ENCODE results near the gene TECPR2.
"Not testable (repeated sequence)": the region's sequence is repeated elsewhere in the genome, so short reads cannot be mapped to it uniquely, and the experiment has no call there.

TECPR2 gene

DNA sequence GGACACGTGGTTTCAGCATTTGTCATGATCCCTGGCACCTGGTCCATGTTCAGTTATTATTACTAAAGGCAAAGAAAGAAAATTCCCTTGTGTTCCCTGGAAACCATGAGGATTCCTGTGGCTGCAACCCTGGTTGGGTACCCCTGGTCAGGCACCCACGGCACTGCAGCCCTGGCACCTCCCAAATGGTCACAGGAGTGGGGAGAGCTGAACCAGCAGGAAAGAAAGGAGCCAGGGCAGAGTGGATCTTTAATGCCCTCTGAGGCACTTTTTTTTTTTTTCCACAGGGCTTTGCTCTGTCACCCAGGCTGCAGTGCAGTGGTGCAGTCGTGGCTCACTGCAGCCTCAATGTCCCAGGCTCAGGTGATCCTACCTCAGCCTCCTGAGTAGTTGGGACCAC, 17.5 kb upstream of the TECPR2 start:
- TF ChIP-seq, protein P1, sequence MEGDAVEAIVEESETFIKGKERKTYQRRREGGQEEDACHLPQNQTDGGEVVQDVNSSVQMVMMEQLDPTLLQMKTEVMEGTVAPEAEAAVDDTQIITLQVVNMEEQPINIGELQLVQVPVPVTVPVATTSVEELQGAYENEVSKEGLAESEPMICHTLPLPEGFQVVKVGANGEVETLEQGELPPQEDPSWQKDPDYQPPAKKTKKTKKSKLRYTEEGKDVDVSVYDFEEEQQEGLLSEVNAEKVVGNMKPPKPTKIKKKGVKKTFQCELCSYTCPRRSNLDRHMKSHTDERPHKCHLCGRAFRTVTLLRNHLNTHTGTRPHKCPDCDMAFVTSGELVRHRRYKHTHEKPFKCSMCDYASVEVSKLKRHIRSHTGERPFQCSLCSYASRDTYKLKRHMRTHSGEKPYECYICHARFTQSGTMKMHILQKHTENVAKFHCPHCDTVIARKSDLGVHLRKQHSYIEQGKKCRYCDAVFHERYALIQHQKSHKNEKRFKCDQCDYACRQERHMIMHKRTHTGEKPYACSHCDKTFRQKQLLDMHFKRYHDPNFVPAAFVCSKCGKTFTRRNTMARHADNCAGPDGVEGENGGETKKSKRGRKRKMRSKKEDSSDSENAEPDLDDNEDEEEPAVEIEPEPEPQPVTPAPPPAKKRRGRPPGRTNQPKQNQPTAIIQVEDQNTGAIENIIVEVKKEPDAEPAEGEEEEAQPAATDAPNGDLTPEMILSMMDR (IDR thresholded peaks at IDR 0.05; ENCODE audit: borderline replicate concordance, insufficient read depth, low read depth, low read length): no peak
- H3K4me3 ChIP-seq (ENCODE audit: low read depth, low read length): no peak overlapping the region

DNA sequence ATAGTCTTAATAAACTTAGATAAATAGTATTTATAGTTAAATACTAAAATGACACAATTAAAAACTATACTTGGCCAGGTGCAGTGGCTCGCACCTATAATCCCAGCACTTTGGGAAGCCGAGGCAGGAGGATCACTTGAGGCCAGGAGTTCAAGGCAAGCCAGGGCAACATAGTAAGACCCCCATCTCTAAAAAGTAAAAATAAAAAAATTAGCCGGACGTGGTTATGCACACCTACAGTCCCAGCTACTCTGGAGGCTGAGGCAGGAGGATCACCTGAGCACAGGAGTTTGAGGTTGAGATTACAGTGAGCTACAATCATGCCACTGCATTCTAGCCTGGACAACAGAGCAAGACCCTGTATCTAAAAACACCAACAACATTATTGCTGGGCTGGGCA, 16.1 kb upstream of the TECPR2 start:
- no peak overlapping the region for H3K4me3 ChIP-seq (ENCODE audit: low read depth, low read length)
- TF ChIP-seq, protein P1 (IDR thresholded peaks at IDR 0.05; ENCODE audit: borderline replicate concordance, insufficient read depth, low read depth, low read length): no peak

DNA sequence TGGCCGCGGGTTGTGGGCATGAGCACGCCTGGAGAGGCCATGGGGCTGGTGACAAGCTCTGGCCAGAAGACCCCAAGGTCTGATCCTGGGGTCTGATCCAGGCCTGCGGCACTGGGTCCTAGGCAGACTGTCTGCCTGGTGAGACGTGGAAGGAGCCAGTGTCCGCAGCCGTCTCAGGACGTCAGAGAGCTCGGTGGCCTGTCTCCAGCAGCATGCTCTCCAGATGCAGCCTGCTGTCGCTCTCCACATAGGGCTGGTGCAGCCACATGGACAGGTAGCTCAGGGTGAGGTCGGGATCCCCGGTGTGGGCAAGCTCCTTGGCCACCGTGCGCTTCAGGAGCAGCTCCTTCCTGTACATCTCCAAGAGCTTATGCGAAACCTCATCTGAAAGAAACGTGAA, 14.4 kb upstream of the TECPR2 start:
- no peak overlapping the region for H3K4me3 ChIP-seq (ENCODE audit: low read depth, low read length)
- TF ChIP-seq, protein P1 (IDR thresholded peaks at IDR 0.05; ENCODE audit: borderline replicate concordance, insufficient read depth, low read depth, low read length): no peak

DNA sequence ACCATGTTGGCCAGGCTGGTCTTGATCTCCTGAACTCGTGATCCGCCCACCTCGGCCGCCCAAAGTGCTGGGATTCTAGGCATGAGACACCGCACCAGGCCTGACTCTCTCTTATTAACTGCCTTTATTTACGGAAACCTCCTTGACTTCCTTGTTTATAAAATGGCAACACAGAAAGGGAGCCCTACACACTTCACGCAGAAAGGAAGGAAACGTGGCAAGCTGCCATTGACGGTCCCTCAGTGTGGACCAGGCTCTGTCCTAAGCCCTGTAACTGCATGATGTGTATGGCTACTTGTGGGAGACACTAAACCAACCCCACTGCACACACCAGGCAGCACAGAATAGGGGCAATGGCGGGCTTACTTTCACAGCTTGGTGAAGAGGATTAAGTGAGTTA, 11.7 kb upstream of the TECPR2 start:
- TF ChIP-seq, protein P1 (IDR thresholded peaks at IDR 0.05; ENCODE audit: borderline replicate concordance, insufficient read depth, low read depth, low read length): no peak
- H3K4me3 ChIP-seq (ENCODE audit: low read depth, low read length): no peak overlapping the region

DNA sequence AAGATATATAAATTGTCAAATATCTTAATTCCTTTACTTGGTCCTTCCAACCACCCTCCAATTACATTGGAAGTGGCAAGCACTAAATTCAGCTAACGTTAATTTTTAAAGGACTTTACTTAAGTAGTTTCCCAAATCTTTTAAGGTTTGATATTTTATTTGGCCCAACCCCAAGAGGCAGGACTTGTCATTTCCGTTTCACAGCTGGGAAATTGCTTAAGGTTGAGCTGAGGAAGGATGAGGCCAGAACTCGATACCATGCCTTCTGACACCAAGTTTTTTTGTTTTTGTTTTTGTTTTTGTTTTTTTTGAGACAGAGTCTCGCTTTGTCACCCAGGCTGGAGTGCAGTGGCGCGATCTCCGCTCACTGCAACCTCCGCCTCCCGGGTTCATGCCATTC, 11.1 kb upstream of the TECPR2 start:
- not testable (repeated sequence) for H3K4me3 ChIP-seq (ENCODE audit: low read depth, low read length)

DNA sequence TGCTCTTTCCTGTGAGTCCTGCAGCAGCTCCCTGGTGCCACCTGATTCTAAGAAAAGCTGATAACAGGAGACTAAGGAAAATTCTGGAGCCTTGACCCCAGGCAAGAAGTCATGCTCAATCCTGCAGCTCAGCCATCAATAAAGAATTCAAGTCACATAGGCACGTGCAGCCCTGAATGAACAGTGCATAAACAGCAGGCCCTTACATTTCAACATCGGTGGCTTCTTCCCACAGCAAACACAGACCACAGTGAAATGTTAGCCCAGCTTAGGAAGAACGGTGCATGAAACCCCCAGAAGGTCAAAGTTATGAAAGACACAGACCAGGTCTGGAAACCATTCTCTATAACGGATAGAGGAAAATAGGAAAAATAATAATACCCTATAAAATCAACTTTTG, 10.5 kb upstream of the TECPR2 start:
- H3K4me3 ChIP-seq (ENCODE audit: low read depth, low read length): no peak overlapping the region
- TF ChIP-seq, protein P1 (IDR thresholded peaks at IDR 0.05; ENCODE audit: borderline replicate concordance, insufficient read depth, low read depth, low read length): no peak

DNA sequence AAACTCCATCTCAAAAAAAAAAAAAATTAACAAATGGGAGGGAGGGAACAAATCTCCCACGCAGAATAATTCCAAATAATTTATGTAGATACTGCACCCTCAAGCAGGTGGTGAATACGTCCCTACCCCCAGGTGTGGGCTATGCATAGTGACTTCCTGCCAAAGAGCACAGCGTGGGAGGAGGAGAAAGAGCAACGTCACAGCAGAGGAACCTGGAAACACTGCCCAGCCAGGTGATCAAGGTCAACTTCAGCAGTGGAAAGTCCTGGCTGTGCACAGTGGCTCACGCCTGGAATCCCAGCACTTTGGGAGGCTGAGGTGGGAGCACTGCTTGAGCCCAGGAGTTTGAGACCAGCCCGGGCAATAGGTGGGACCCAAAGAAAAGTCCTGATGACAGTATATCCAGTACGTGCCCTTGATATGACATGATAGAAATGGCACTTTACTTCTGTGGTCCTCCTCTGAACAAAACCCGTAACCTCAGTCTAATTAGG, 9.6 kb upstream of the TECPR2 start:
- TF ChIP-seq, protein P1 (IDR thresholded peaks at IDR 0.05; ENCODE audit: borderline replicate concordance, insufficient read depth, low read depth, low read length): no peak
- no peak overlapping the region for H3K4me3 ChIP-seq (ENCODE audit: low read depth, low read length)

DNA sequence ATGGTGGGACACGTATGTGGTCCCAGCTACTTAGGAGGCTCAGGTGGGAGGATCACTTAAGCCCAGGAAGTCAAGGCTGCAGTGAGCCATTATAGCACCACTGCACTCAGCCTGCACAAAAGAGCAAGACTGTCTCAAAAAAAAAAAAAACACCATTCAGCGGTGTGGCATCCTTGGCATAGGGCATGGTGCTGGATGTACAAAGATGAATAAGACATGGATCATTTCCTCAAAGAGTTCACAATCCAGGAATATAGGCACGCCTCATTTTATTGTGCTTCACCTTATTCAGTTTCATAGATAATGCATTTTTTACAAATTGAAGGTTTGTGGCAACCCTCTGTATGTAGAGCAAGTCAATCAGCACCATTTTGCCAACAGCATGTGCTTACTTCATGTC, 6.5 kb upstream of the TECPR2 start:
- TF ChIP-seq, protein P1 (IDR thresholded peaks at IDR 0.05; ENCODE audit: borderline replicate concordance, insufficient read depth, low read depth, low read length): no peak
- no peak overlapping the region for H3K4me3 ChIP-seq (ENCODE audit: low read depth, low read length)

All from GM12875 (cell line).